HG03103 (cell line): Measurements from ENCODE around the gene FNDC4.
A peak's percentile ranks its signal among the peaks of the same experiment; 100 is the strongest.

Experiments used
- ATAC-seq: cut with Tn5 transposase; IDR thresholded peaks from one replicate; pipeline ENCODE4 v1.9.1; 2021; ENCODE audit warnings: low read depth; ENCODE audit not compliant: unreplicated experiment

Gene FNDC4

GRCh38 chr2:27494284-27494943, 586 bp downstream of the FNDC4 start:
- no peak for ATAC-seq

- no peak for ATAC-seq
These were observed 1.1 kb downstream of the FNDC4 start for GRCh38 chr2:27493948-27494283.

- no peak for ATAC-seq
These were observed 2.4 kb downstream of the FNDC4 start for GRCh38 chr2:27492557-27492956.

DNA sequence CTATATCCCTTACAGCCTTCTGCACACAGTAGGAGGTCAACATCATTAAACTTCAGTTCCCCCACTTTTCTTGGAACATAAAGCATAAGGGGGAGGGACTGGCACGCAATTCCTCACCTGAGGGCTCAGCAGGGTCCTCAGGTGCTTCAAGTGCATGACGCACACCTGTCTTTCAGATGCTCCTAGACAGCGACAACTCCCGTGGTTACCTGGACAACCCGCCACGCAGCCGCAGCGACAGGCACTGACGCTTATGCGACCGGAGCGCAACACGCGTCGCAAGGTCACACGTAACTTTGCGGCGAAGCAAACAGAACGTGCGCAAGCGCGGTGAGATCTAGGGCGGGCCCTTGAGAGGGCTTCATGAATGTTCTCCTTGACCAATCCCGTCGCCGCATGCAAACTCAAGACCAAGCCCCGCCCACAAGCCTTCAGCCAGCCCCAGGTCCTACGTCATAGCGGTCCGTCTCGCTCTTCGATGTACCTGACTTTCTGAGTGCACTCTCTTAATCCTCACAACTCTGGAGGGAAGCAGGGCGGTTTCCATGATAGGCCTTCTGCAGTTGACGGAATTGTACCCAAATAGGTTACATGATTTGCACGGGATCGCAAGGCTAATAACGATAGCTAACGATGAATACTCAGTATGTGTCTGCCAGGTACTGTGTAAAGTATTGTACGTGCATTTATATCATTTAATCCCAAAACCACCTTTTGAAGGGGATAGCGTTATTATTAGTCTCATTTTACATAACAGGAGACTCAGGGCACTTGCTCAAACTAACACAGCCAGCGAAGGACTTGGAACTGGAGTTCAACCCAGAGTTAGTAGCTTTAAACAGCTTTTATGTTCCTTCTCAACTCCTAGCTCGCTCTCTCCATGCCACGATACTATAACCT, 5.3 kb downstream of the FNDC4 start, which contains the start of gene IFT172:
TSS of gene IFT172 (minus strand) at position 246 of the 900 bp plus-strand sequence. CDS start at position 156, 90 bp downstream.
- ATAC-seq, result peak; percentile 93

GRCh38 chr2:27489118-27489497, 5.9 kb downstream of the FNDC4 start:
- ATAC-seq, result no peak

DNA sequence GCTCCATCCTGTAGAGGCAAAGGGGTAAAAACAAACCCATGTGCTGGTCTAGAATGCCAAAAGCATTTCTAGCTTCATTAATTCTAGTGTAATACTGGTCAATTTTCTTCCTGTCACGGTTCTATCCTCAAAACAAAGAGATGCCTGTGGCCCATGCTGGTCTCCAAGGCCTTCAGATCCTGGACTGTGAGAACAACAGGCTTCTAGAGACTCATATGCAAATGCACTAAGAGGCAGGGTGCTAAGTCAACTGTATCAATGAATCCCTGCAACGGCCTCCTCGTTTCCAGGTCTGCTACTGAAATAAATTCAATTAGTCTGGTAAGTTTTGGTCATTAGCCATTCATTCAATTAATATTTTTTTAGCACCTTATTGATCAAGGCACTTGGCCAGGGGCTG, 9.5 kb downstream of the FNDC4 start:
- no peak for ATAC-seq

DNA sequence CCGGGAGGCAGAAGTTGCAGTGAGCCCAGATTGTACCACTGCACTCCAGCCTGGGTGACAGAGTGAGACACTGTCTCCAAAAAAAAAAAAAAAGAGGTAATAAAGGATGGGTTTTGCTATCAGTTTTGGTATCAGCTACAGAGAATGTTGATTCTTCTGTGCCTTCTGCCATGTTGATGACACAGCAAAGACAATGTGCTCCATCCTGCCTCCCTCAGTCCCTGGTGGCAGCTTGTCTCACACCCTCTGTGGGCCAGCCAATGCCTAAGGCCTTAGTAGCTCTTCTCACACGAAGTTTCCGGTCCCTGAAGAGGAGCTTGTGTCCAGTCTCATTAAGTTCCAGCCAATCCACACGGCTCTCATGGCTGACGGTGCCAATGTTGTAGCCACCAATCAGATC, 23.0 kb downstream of the FNDC4 start:
- ATAC-seq, result no peak

GRCh38 chr2:27464443-27464842, 30.6 kb downstream of the FNDC4 start:
- ATAC-seq, result no peak

DNA sequence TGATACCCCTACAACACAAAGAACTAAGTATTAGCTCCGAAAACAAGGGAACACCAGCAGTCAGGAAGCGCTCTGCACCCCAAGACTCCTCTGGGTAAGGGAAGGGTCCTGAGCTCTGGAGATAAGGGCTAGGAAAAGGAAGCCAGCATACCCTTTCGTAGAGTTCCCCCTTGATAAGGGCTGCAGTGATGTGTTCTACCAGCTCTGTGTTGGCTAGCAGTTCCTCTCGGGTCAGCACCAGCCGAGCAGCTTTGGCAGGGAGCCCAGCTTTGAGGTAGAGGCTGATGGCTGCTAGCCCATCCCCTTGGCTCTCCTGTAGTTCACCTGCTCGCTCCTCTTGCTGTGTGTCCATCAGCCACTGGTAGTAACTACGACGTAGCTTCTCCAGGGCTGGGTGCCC, 33.9 kb downstream of the FNDC4 start:
- ATAC-seq, result no peak

DNA sequence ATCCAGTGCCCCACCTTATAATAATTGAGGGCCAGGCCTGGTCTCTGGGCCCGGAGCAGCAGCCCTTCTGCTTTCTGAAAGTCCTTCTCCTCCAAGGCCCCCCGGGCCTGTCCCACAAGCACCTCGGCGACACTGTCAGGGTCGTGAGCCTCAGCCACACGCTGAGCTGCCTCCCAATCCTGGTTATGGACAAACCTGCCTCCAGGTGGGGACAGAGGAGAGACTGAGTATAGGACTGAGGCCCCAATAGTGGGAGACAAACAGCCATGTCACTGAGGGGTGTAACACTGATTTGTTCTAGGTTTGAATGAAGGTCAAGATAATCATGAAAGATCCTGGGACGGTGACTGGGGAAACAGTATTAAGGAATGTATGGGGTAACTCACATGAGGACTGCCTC, 41.0 kb downstream of the FNDC4 start:
- no peak for ATAC-seq

GRCh38 chr2:27451095-27451494, 43.9 kb downstream of the FNDC4 start:
- no peak for ATAC-seq

- no peak for ATAC-seq
These were observed 46.6 kb downstream of the FNDC4 start for GRCh38 chr2:27448381-27448780.

- no peak for ATAC-seq
These were observed 48.9 kb downstream of the FNDC4 start for GRCh38 chr2:27446057-27446456.

DNA sequence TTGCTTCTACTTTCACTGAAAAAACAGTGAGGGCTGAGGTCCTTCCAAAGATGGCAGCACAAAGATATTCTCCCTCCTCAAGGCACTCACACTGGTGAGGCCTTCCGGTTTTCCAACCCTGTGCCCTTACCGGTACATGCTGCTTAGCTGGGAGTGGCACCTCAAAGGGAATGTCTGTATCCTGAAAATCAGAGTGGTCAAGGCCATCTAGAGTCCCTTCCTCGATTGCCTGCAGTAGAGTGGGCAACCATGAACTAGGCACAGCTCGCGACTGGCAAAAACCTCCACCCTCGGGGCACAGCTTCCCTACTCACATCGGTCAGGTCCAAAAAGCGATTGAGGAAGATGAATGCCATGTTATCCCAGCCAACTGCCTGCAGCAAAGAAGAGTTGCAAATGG, 49.4 kb downstream of the FNDC4 start:
- no peak for ATAC-seq

- ATAC-seq, result no peak
These were observed 49.8 kb downstream of the FNDC4 start for GRCh38 chr2:27445155-27445554.

DNA sequence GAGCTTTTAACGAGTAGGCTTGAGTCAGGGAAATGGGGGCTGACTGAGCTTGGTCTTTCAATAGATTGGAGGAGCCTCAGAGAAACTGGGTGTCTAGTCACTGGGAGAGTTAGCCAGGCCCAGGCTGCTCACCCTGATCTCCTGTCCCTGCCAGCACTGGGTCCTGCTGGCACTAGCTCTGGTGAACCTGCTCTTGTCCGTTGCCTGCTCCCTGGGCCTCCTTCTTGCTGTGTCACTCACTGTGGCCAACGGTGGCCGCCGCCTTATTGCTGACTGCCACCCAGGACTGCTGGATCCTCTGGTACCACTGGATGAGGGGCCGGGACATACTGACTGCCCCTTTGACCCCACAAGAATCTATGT, 52.1 kb downstream of the FNDC4 start:
- no peak for ATAC-seq

DNA sequence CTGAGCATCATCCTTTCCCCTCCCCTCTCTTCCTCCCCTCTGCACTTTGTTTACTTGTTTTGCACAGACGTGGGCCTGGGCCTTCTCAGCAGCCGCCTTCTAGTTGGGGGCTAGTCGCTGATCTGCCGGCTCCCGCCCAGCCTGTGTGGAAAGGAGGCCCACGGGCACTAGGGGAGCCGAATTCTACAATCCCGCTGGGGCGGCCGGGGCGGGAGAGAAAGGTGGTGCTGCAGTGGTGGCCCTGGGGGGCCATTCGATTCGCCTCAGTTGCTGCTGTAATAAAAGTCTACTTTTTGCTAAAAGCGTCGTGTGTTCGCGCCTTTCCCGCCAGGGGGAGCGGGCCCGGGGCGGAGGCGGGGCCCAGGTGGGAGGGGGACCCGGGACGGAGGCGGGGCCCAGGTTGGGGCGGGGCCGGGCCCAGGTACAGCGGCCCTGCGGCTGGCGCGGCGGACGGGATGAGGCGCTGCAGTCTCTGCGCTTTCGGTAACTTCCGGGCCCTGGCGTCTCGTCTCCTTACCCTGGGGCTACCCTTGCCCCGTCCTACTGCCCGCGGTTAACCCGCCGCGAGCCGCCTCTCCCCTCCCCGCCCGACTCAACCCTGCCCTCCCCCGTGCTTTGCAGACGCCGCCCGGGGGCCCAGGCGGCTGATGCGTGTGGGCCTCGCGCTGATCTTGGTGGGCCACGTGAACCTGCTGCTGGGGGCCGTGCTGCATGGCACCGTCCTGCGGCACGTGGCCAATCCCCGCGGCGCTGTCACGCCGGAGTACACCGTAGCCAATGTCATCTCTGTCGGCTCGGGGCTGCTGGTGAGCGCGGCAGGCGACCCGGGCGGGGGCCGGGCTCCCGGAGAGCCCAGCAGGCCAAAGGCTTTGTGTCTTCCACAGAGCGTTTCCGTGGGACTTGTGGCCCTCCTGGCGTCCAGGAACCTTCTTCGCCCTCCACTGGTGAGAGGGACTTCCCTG, 52.8 kb downstream of the FNDC4 start, which contains the start of gene KRTCAP3:
TSS of gene KRTCAP3 (plus strand) at position 424 of the 962 bp plus-strand sequence. CDS start at position 456, 32 bp downstream.
- ATAC-seq, result peak; percentile 51
